HEK293T (cell line): Measurements from ENCODE around the gene ASXL1.

Experiments used
- BHLHE40 ChIP-seq: fragments of 450-650 bp; IDR thresholded peaks from 2 replicates; pipeline ENCODE4 v1.6.1; 2016; ENCODE audit warnings: mild to moderate bottlenecking, moderate library complexity, borderline replicate concordance
- CTBP1 ChIP-seq: fragments of 450-650 bp; IDR thresholded peaks from 2 replicates; pipeline ENCODE4 v1.6.1; 2016; ENCODE audit warnings: borderline replicate concordance
- ELF4 ChIP-seq: fragments of 450-650 bp; IDR thresholded peaks from 2 replicates; pipeline ENCODE4 v1.6.1; 2017; ENCODE audit warnings: antibody characterized with exemption
- FOXM1 ChIP-seq: fragments of 450-650 bp; IDR thresholded peaks from 2 replicates; pipeline ENCODE4 v1.6.1; 2017; ENCODE audit warnings: mild to moderate bottlenecking, borderline replicate concordance
- L3MBTL2 ChIP-seq: fragments of 450-650 bp; conservative IDR thresholded peaks from 2 replicates; pipeline ENCODE4 v1.6.1; 2016; ENCODE audit warnings: mild to moderate bottlenecking
- LEF1 ChIP-seq: fragments of 450-650 bp; IDR thresholded peaks from 2 replicates; pipeline ENCODE4 v1.6.1; 2017; ENCODE audit warnings: mild to moderate bottlenecking, borderline replicate concordance
- NFRKB ChIP-seq: fragments of 450-650 bp; IDR thresholded peaks from 2 replicates; pipeline ENCODE4 v1.6.1; 2016; ENCODE audit warnings: mild to moderate bottlenecking, moderate library complexity
- SP1 ChIP-seq: fragments of 450-650 bp; IDR thresholded peaks from 2 replicates; pipeline ENCODE4 v1.6.1; 2017
- SUZ12 ChIP-seq: fragments of 450-650 bp; IDR thresholded peaks from 2 replicates; pipeline ENCODE4 v1.6.1; 2016; ENCODE audit warnings: mild to moderate bottlenecking
- TARDBP ChIP-seq: fragments of 450-650 bp; IDR thresholded peaks from 2 replicates; pipeline ENCODE4 v1.6.1; 2016

GRCh38 chr20:32447136-32448027, 89.3 kb downstream of the ASXL1 start:
- TF ChIP-seq FOXM1, result no peak
- TF ChIP-seq LEF1, result no peak
- no peak for TF ChIP-seq BHLHE40
- TF ChIP-seq SP1, result no peak
- TF ChIP-seq CTBP1, result no peak
- TF ChIP-seq TARDBP, result no peak
- no peak for TF ChIP-seq NFRKB
- no peak for TF ChIP-seq SUZ12
- TF ChIP-seq ELF4, result no peak
- no peak for TF ChIP-seq L3MBTL2
